ENCODE measurements around the gene EIF4E1B. TPM values are rescaled to one million over a fixed set of nuclear protein-coding genes. Genes with fewer than 3 reads are reported as not detected.
"Not testable (repeated sequence)": the region's sequence is repeated elsewhere in the genome, so short reads cannot be mapped to it uniquely, and the experiment has no call there.

EIF4E1B gene, protein sequence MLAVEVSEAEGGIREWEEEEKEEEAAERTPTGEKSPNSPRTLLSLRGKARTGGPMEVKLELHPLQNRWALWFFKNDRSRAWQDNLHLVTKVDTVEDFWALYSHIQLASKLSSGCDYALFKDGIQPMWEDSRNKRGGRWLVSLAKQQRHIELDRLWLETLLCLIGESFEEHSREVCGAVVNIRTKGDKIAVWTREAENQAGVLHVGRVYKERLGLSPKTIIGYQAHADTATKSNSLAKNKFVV
- not detected in 2 replicates for total RNA-seq (2014; rRNA removed)
- polyA plus RNA-seq (2012) = not detected

DNA sequence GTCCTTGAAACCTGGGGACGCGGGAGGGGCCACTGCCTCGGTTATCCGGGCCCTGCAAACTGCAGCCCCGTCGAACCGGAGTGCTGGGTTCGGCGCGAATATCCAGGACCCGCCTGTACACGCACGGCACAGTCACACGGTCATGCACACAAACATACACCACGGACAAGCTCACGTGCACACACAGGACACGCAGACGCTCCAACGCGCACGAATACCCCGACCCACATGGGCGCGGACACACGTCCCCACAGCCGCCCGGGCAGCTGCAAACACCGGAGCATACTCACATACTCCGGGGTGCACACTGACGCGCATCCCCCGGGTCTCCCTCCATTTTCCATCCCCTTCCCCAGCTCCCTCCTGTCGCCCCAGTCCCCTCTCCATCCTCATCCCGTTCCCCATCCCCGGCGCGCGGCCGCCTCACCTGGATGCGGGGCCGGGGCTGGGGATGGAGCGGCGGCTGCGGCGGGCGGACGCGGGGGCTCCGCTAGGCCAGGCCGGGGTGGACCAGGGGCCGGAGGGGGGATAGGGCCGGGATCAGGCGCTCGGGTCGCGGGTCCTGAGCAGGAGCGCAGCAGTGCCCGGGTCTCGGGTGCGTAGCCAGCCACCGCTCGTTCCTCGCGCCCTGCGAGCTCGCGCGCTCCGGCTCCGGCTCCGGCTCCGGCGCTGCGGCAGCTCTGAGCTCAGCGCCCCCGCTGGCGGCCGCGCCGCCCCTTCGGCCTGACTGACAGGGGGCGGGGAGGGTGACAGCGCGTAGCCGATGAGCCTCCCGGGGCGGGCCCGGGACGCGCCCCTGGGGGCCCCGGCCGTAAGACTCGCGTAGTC lies at the start of gene EIF4E1B, which contains the start of gene SNCB:
Gene EIF4E1B (plus strand): TSS at position 823 of the 828 bp plus-strand sequence. CDS start 12,113 bp downstream, outside the sequence.
Gene SNCB (minus strand): TSS at position 682 of the 828 bp plus-strand sequence. CDS start 880 bp downstream, outside the sequence.
- DNase-seq (ENCODE audit: low read depth) = no peak

GRCh38 chr5:176581361-176581760 lies 49.1 kb upstream of the EIF4E1B start:
- no peak for DNase-seq (ENCODE audit: low read depth)

DNA sequence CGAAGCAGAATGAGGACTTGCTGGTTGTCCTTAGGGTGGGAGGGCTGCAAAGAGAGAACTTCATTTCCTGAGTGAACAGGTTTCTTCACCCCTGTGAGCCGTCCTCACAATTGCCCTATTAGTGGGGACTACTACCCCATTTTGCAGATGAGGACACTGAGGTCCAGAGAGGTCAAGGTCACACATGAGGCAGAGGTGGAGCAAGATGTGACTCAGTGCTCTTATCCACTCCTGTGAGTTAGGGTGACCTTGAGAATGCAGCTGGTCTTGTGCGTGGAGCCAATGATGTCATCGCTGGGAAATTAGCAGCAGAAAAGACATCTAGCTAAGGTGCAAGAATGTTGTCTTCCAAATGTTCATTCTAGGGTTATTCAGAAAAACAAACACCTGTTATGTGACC lies 47.4 kb upstream of the EIF4E1B start:
- DNase-seq (ENCODE audit: low read depth) = no peak

DNA sequence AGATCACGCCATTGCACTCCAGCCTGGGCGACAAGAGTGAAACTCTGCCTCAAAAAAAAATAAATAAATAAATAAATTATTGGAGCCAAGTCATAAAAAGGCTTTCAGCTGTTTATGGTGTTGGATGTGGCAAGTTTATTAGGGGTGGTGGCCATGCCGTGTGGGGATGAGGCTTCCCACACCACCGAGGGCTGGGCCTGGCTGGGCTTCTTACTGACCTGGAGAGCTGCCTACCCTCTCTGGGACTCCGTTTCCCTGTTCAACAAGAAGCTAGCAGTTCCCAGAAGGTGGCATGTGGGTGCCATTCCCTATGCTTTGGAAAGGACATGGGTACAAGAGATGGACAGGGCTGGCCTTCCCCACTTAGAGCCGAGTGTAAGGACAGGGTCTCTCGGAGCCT lies 43.1 kb upstream of the EIF4E1B start:
- DNase-seq (ENCODE audit: low read depth) = no peak

DNA sequence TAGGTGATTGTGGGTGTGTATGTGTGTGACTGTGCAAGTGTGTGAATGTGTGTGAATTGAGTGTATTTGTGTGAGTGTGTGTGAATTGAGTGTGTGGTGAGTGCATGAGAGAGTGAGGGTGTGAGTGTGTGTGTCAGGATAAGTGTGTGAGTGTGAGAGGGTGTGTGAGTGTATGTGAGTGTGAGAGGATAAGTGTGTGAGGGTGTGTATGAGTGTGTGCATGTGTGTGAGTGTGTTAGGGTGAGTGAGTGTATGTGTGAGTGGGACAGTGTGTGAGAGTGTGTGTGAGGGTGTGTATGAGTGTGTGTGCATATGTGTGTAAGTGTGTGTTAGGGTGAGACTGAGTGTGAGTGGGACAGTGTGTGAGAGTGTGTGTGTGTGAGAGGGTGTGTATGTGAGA lies 42.2 kb upstream of the EIF4E1B start:
- DNase-seq (ENCODE audit: low read depth) = no peak

GRCh38 chr5:176589039-176589769 lies 41.3 kb upstream of the EIF4E1B start:
- DNase-seq (ENCODE audit: low read depth) = no peak

DNA sequence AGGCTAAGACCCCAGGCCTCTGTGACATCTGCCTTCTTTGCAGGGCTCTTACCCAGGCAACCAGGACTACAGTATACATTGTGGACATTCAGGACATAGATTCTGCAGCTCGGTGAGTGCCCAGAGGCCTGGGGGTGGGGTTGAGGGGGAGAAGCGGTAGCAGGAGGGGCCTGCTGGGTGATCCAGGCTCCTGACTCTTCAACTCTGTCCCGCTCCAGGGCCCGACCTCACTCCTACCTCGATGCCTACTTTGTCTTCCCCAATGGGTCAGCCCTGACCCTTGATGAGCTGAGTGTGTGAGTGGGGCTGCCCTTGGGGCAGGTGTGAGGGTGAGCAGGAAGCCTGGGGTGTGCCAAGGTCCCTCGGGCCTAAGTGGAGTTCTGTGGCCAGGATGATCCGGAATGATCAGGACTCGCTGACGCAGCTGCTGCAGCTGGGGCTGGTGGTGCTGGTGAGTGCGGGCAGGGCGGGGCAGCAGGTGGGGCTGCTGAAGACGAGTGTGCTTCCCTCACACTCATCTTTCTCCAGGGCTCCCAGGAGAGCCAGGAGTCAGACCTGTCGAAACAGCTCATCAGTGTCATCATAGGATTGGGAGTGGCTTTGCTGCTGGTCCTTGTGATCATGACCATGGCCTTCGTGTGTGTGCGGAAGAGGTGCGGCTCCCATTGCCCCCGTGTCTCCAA lies 40.3 kb upstream of the EIF4E1B start:
- DNase-seq (ENCODE audit: low read depth) = no peak

DNA sequence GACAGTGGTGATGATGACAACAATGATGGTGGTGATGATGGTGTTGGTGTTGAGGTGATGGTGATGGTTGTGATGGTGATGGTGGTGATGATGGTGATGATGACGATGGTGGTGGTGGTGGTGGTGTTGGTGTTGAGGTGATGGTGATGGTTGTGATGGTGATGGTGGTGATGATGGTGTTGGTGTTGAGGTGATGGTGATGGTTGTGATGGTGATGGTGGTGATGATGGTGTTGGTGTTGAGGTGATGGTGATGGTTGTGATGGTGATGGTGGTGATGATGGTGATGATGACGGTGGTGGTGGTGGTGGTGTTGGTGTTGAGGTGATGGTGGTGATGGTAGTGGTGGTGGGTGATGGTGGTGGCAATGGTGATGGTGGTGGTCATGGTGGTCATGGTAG lies 38.8 kb upstream of the EIF4E1B start:
- DNase-seq (ENCODE audit: low read depth) = not testable (repeated sequence)

DNA sequence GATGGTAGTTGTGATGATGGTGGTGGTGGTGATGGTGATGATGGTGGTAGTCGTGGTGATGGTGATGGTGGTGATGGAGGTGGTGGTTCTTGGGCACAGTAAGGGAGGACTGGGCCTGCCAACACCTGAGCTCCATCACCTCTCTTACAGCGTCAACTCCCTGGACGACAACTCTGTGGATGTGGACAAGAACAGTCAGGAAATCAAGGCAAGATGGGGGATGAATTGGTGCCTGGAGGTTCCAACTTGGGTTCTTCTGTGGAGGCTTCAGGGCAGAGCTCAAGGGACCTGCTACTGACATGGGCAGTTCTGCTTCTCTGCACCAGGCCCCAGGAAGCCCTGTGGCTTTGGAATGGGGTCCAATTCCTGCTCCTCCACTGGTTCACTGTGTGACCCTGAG lies 37.9 kb upstream of the EIF4E1B start:
- DNase-seq (ENCODE audit: low read depth) = no peak

DNA sequence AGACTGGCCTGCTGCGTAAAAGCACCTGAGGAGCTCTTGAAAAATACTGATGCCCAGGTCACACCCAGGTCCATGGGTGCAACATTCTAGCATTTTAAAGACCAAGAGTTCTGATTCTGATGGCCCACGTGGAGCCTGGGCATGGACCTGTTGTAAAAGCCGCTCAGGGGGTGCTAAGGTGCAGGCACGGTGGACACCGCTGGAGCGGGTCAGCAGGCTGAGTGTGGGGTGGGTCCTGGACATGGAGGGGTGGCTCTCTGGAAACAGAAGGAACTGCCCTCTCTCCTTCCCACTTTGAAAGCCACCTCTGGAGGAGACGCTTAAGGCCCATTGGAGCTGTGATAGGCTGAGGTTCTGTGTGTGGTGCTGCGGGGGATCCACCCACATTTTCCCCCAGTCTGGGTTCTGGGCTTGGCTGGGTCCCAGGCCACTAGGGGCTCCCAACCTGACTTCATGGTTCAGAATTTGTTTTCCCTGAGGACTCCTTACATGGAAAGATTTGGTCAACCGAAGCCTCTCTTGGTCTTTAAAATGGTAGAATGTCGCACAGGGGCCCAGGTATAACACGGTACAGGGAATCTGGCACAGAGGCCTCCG lies 37.1 kb upstream of the EIF4E1B start:
- DNase-seq (ENCODE audit: low read depth) = no peak

DNA sequence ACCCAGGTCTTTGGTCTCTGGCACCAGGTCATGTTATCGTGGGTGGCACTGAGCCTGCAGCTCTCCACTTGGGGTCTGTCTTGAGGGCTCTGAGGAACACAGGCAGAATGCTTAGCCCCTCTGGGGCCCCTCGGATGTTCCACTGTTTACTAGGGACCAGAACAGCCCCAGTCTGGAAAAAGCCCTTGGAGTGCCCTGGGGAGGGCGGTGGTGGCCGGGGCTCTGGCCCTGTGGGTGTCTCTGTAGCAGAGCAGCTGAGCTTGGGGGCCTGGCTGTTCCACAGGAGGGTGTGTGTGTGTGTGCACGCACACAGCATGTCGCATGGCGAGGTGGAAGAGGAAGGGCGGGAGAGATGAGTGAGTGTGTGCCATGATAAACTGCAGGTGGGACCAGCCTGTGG lies 35.9 kb upstream of the EIF4E1B start:
- no peak for DNase-seq (ENCODE audit: low read depth)

GRCh38 chr5:176595386-176595943 lies 35.0 kb upstream of the EIF4E1B start:
- no peak for DNase-seq (ENCODE audit: low read depth)

- no peak for DNase-seq (ENCODE audit: low read depth)
Observed at GRCh38 chr5:176596069-176596644, 34.3 kb upstream of the EIF4E1B start.

DNA sequence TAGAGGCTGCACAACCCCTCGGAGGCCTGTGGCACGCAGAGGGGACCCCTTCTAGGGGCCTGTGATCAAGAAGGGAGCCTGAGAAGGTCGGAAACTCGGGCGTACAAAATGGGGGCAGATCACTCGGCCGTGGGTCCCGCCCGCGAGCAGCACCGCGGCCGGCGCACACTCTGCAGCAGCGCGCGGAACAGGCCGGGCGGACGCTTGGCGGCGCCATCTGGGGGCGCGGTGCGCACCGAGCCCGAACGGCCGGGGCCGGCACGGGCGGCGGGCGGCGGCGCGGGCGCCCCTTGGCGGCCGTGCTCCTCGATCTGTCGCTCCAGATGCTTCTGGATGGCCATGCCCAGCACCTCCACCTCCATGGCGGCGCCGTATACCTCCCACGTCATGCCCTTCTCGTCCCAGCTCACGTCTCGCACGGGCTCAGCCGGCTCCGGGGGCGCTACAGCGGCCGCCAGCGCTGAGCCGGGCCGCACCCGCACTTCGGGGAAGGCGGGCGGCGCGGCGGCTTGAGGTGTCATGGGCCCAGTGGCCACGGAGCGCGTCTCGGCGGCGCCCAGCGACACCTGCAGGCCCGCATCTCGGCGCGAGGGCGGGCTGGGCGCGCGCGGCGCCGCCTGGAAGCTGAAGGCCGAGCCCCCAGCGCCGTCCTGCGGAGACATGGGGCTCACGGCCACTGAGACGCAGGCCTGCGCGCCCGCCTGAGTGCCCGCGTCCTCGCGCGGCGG lies 33.6 kb upstream of the EIF4E1B start:
- no peak for DNase-seq (ENCODE audit: low read depth)

DNA sequence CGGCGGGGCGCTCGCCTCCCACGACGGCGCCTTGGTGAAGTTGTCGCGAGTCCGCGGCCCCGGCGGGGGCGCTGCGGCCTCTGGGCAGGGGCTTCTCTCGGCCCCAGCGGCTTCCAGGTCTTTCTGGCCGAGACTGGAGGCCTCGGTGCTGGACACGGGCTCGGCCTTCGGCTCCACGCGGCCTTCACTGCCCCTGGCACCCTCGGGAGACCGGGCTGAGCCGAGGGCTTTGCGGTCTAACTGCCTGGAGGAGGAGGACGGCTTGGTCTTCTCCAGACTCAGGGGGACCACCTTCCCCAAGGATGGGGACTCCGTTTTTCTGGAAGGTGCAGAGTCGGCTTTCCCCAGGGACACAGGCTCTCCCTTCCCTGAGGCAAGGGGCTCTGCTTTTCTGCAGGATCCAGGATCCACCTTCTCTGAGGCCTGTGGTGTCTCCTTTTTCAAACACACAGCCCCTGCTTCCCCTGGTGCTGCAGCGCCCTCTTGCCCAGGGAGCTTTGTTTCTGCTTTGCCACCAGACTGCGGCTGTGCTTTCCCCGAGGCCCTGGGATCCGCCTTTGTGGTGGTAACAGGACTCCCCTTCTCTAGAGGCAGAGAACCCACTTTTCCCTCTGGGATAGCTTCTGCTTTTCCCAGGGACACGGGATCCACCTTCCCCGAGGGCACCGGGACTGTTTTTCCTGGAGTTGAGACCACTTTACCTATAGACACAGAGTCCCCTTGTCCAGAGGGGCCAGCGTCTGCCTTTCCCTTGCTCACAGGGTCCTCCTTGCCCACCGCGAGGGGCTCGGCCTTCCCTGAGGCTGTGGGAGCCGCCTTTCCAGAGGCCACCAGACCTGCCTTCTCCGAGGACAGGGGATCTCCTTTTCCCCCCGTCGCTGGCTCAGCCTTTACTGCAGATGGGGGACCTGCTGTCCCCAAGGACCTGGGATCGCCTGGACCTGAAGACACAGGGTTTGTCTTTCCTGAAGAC lies 32.8 kb upstream of the EIF4E1B start:
- no peak for DNase-seq (ENCODE audit: low read depth)

DNA sequence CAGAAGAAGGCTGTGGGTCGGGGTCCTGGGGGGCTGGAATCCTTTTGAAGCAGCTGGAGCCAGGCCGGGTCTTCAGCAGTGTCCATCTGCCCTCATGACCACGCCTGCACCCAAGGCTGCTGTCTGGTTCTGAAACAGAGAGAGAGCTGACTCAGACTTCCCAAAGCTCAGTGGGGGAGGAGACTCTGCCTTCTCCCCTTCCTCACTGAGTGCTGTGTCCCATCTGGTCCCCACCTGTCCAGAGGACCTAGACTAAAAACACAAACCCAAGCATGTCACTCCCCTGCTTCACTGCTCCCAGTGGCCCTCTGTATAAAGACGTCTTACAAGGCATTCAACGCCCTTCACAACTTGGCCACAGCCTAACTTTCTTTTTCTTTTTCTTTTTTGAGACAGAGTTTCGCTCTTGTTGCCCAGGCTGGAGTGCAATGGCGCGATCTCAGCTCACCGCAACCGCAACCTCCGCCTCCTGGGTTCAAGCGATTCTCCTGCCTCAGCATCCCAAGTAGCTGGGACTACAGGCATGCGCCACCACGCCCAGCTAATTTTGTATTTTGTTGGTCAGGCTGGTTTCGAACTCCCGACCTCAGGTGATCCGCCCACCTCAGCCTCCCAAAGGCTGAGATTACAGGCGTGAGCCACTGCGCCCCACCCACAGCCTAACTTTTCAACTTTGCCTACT lies 30.6 kb upstream of the EIF4E1B start:
- not testable (repeated sequence) for DNase-seq (ENCODE audit: low read depth)

DNA sequence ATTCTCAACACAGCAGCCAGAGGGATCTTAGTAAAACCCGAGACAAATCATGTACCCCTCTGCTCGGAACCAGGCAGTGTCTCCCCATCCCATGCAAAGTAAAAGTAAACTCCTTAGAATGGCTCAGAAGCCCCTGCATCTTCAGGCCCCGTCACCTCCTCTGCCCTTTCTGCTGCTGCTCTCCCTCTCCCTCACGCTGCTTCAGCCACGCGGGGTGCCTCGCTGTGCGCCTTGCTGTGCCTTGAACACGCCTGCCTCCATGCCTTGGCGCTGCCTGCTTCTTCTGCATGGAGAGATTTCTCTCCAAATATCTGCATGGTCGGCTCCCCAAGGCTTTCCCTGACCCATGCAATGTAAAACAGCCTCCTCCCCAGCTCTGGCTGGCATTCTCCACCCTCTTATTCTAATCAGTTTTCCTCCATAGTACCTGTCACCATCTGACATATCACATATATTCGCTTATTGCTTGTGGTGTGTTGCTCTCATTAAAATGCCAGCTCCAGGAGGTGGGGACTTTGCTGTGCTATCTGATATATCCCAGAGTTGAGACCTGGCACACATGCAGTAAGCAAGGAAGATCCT lies 28.5 kb upstream of the EIF4E1B start:
- DNase-seq (ENCODE audit: low read depth) = no peak

- DNase-seq (ENCODE audit: low read depth) = no peak
Observed at GRCh38 chr5:176603091-176603490, 27.4 kb upstream of the EIF4E1B start.
